NCI-H526 (cell line): ENCODE measurements around the gene C5AR2.
"Not testable (repeated sequence)": the region's sequence is repeated elsewhere in the genome, so short reads cannot be mapped to it uniquely, and the experiment has no call there.

Experiments used
- DNase-seq, 2 experiments: peaks; one replicate each; lab custom pipeline; 2025; lab: John Stamatoyannopoulos, UW

C5AR2 gene

GRCh38 chr19:47323872-47324271 lies 8.1 kb upstream of the C5AR2 start:
- DNase-seq = no peak

DNA sequence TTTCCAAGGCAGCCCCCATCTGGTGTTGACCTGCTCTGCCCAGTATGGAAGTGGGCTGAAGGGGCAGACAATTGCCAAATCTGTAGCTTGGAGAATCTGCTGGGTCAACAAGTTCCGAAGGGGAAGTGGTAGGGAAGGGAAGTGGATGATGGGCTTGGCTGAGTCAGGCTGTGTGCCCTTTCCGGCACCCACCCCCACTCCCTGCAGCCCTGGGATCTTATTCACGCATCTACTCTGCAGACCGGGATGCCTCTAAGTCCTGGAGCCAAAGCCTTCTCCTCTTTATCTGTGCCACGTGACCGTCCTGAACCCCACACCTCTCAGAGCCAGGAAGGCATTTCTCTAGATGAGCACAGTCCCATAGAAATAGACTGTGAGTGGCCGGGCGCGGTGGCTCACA lies 7.5 kb upstream of the C5AR2 start:
- DNase-seq = no peak

DNA sequence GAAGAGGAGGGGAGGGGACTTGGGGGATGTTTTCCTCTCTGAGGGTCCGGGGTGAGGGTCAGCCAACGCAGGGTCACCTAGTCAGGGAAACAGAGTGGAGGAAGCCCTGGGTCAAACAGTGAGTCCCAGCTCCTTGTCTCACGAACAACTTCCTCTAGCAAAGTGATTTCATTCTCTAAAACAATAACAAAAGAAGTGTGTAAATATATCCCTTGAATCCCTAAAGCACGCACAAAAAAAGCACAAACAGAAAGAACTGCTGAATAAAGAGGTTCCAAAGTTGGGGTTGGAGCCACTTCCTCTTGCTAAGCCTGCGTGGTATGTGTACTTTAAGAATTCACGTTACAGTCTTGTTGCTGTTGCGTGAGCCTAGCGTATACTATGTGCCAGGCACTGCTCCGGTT lies 1.5 kb upstream of the C5AR2 start:
- no peak for DNase-seq

GRCh38 chr19:47331490-47331889 lies 485 bp upstream of the C5AR2 start:
- no peak for DNase-seq

- not testable (repeated sequence) for DNase-seq
Observed at GRCh38 chr19:47336765-47337718, 5.1 kb downstream of the C5AR2 start.

- no peak for DNase-seq
Observed at GRCh38 chr19:47339196-47339880, 7.4 kb downstream of the C5AR2 start.

GRCh38 chr19:47340477-47341208 lies 8.7 kb downstream of the C5AR2 start:
- no peak for DNase-seq

DNA sequence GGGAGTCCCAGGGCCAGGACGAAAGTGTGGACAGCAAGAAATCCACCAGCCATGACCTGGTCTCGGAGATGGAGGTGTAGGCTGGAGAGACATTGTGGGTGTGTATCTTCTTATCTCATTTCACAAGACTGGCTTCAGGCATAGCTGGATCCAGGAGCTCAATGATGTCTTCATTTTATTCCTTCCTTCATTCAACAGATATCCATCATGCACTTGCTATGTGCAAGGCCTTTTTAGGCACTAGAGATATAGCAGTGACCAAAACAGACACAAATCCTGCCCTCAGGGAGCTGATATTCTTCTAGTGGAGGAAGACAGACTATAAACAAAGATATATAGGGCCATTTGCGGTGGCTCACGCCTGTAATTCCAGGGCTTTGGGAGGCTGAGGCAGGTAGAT lies 9.8 kb downstream of the C5AR2 start:
- no peak for DNase-seq

DNA sequence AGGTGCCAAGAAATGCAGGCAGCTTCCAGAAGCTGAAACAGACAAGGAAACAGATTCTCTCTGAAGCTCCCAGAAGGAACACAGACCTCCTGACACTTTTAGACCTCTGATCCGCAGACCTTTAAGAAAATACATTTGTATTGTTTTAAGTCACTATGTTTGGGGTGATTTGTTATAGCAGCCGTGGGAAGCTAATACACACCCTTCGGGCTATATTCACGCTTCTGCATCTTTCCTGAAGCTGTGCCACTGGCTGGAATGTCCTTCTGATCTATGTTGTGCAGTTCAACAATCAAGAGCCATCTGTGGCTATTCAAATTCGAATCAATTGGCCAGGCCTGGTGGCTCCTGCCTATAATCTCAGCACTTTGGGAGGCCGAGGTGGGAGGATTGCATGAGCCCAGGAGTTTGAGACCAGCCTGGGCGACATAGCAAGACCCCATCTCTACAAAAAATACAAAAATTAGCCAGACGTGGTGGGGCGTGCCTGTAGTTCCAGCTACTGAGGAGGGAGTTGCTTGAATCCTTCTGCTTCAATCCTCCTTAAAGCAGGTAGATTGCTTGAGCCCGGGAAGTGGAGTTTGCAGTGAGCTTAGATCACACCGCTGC lies 11.3 kb downstream of the C5AR2 start:
- DNase-seq = no peak

GRCh38 chr19:47344425-47344824 lies 12.4 kb downstream of the C5AR2 start:
- no peak for DNase-seq

DNA sequence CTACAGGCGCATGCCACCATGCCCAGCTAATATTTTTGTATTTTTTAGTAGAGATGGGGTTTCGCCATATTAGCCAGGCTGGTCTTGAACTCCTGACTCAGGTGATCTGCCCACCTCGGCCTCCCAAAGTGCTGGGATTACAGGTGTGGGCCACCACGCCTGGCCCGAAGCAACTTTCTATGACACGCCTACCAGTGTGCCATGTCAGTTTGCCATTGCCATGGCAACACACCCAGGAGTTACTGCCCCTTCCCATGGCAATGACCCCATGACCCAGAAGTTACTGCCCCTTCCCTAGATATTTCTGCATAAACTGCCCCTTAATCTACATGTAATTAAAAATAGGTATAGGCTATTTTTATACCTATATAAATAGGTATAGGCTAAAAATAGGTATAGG lies 14.0 kb downstream of the C5AR2 start:
- DNase-seq = not testable (repeated sequence)

DNA sequence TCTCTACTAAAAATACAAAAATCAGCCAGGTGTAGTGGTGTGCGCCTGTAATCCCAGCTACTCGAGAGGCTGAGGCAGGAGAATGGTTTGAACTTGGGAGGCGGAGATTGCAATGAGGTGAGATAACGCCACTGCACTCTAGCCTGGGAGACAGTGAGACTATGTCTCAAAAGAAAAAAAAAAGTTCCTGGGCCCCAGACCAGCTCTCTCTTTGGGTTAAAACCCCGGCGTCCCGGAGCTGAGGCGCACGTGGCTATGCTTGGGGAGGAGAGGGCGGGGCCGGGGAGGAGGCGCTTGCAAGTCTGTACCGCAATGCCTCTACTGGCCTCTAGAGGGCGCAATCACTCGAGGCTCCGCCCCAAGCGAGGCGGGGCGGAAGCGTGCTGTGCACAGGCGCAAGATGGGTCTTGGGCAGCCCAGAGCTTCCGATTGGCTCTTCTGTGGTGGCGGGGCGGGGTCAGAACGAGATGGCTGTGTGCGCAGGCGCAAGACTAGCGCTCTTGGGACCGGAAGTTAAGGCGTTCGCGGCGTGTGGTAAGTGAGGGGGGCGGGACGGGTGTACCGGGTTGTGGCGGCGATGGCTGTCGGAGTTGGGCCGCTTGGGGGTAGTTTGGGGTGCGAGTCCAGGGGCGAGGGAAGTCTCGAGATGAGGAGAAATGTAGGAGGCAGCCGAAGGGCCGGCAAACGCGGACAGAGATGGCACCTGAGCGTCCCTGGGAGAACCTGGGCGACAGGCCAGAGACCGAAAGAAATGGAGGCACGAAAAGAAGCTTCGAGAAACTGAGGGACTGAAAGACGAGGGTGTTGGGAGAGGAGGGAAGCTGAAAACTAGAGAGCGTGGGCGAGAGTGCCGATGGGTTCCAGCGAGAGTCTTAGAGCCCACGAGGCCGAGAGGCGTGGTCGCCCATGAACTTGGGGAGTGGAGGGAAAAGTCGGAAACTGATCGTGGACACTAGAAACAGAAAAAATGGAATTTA lies 17.1 kb downstream of the C5AR2 start, which contains the start of gene DHX34:
TSS of gene DHX34 (plus strand) at position 497 of the 977 bp plus-strand sequence. CDS start 3,716 bp downstream, outside the sequence.
- DNase-seq = peak; percentile 92 to 98

- DNase-seq = no peak
Observed at GRCh38 chr19:47350630-47351029, 18.7 kb downstream of the C5AR2 start.

- DNase-seq = peak; percentile 36 to 59
Observed at GRCh38 chr19:47351548-47351947, 19.6 kb downstream of the C5AR2 start.

- DNase-seq = no peak
Observed at GRCh38 chr19:47352095-47352494, 20.1 kb downstream of the C5AR2 start.

DNA sequence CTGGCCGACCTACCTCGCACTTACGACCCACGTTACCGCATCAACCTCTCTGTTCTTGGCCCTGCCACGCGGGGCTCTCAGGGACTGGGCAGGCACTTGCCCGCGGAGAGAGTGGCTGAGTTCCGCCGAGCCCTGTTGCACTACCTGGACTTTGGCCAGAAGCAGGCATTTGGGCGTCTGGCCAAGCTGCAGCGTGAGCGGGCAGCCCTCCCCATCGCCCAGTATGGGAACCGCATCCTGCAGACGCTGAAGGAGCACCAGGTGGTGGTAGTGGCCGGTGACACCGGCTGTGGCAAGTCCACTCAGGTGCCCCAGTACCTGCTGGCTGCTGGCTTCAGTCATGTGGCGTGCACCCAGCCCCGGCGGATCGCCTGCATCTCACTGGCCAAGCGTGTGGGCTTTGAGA lies 21.3 kb downstream of the C5AR2 start:
- DNase-seq = no peak

DNA sequence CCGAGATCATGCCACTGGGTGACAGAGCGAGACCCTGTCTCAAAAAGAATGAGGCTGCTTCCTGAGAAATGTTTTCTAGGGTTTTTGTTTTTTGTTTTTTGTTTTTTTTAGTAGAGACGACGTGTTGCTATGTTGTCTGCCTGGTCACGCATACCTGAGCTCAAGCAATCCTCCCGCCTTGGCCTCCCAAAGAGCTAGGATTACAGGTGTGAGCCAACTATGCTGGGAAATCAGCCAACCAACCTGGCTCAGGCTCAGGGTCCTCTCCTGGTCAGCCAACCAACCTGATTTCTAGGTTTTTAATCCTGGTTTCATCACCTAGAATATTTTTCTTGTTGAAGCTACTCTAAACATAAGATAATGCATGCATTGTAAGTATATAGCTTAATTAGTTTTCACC lies 24.9 kb downstream of the C5AR2 start:
- no peak for DNase-seq

- DNase-seq = peak in 1 of 2 experiments; percentile 9
Observed at GRCh38 chr19:47357788-47358680, 26.1 kb downstream of the C5AR2 start.

- no peak for DNase-seq
Observed at GRCh38 chr19:47358936-47359335, 27.0 kb downstream of the C5AR2 start.

GRCh38 chr19:47362321-47362720 lies 30.3 kb downstream of the C5AR2 start:
- DNase-seq = no peak
